Left lung (tissue), 10 donors: Measurements from ENCODE around the gene MS4A15. TPM values are rescaled to one million over a fixed set of nuclear protein-coding genes. Genes with fewer than 3 reads are reported as not detected.
"Not testable (repeated sequence)": the region's sequence is repeated elsewhere in the genome, so short reads cannot be mapped to it uniquely, and the experiment has no call there.

Experiments used
- ATAC-seq: fragments of 200-7000 bp; cut with Tn5 transposase; one replicate; pipeline ENCODE4 v1.9.1; 2020; ENCODE audit warnings: moderate library complexity
- DNase-seq, 4 donors: peaks; one replicate each; pipeline ENCODE4 v3.0.0-alpha.2; 2013 to 2020
- H3K27ac ChIP-seq, 2 donors: fragments of 200-600 bp; sonication (generic) in 1 of 2; one replicate each; pipeline versions ENCODE4 v1.5.0 to v1.8.0; 2020 to 2021
- H3K27me3 ChIP-seq, 2 donors: fragments of 200-600 bp; sonication (generic) in 1 of 2; one replicate each; pipeline versions ENCODE4 v1.5.0 to v1.8.0; 2020 to 2021
- H3K36me3 ChIP-seq, 2 donors: fragments of 200-600 bp; sonication (generic) in 1 of 2; one replicate each; pipeline versions ENCODE4 v1.5.0 to v1.8.0; 2020 to 2021
- H3K4me1 ChIP-seq, 2 donors: fragments of 200-600 bp; one replicate each; pipeline ENCODE4 v1.8.0; 2021
- H3K4me3 ChIP-seq, 2 donors: fragments of 200-600 bp; sonication (generic) in 1 of 2; one replicate each; pipeline versions ENCODE4 v1.5.0 to v1.8.0; 2020 to 2021; ENCODE audit warnings: mild to moderate bottlenecking in 1 of 2
- H3K9me3 ChIP-seq, 2 donors: fragments of 200-600 bp; sonication (generic) in 1 of 2; one replicate each; pipeline versions ENCODE4 v1.5.0 to v1.8.0; 2020 to 2021
- CTCF ChIP-seq, 2 donors: fragments of 200-600 bp; sonication (generic) in 1 of 2; IDR thresholded peaks; one replicate each; pipeline versions ENCODE4 v1.5.0 to v1.8.0; 2021; ENCODE audit warnings: antibody characterized with exemption in 2 of 2
- intact Hi-C, 2 donors: fragments of 100-400 bp; cut with DNase I; formaldehyde crosslinking; loops; one replicate each; pipeline versions ENCODE4 v1.11.2 to v1.14.2; 2022
- polyA plus RNA-seq, 6 donors: library from polyadenylated mRNA; unstranded; fragments of 120-200 nt; gene quantifications; one replicate each; pipeline ENCODE4 v1.2.1, GENCODE V29; 2013; ENCODE audit not compliant: insufficient read length in 6 of 6
- total RNA-seq, 2 donors: library from RNA; stranded (reverse); fragmentation: NEBNext Ultra II Directional; extraction: Animal tissue kit (Norgen Biotek cat#: 25700); gene quantifications; one replicate each; pipeline ENCODE4 v1.2.1, GENCODE V29; 2021
- donor health status: DM: no; HTN: yes; CAD: no.
- donor health status: DM: no; HTN: no; CAD: no.

Gene MS4A15
- total and polyA plus RNA-seq, 8 donors, result 8.7 to 13.4 TPM; not detected in 6

GRCh38 chr11:60748821-60749220 is 7.8 kb upstream of the MS4A15 start:
- no peak for TF ChIP-seq CTCF (IDR thresholded peaks at IDR 0.05)
- intact Hi-C loops, result no loop called here
- H3K27me3 ChIP-seq, result peaks cover 0 to 22% of the 10 kb centered on the region in 2 donors

GRCh38 chr11:60750911-60751310 is 5.8 kb upstream of the MS4A15 start:
- Histone ChIP-seq H3K4me3 (no peak overlapping the region), H3K27me3 (peaks cover 0 to 22% of the 10 kb centered on the region in 2 donors), H3K9me3 (no peaks in the 10 kb centered on the region), H3K36me3 (no peaks in the 10 kb centered on the region), H3K27ac (no peak overlapping the region), H3K4me1 (no peaks in the 10 kb centered on the region)
- ATAC-seq (no peak), DNase-seq (no peak)
- intact Hi-C loops, result no loop called here
- no peak for TF ChIP-seq CTCF (IDR thresholded peaks at IDR 0.05)

More at GRCh38 chr11:60748821-60749220, 7.8 kb upstream of the MS4A15 start:
- H3K9me3 ChIP-seq, result no peaks in the 10 kb centered on the region
- H3K36me3 ChIP-seq, result no peaks in the 10 kb centered on the region
- no peak overlapping the region for H3K4me3 ChIP-seq
- ATAC-seq (no peak), DNase-seq (no peak)
- H3K27ac ChIP-seq, result no peak overlapping the region
- H3K4me1 ChIP-seq, result no peaks in the 10 kb centered on the region

- H3K4me1 ChIP-seq, result no peaks in the 10 kb centered on the region
- H3K27ac ChIP-seq, result no peak overlapping the region
- no peak for TF ChIP-seq CTCF (IDR thresholded peaks at IDR 0.05)
- no peak for DNase-seq
- intact Hi-C loops, result no loop called here
- H3K9me3 ChIP-seq, result no peaks in the 10 kb centered on the region
- H3K36me3 ChIP-seq, result no peaks in the 10 kb centered on the region
- peaks cover 0 to 29% of the 10 kb centered on the region in 2 donors for H3K27me3 ChIP-seq
- no peak for ATAC-seq
- no peak overlapping the region for H3K4me3 ChIP-seq
These were observed 3.4 kb upstream of the MS4A15 start for GRCh38 chr11:60753309-60753708.

GRCh38 chr11:60754887-60755286 is 1.8 kb upstream of the MS4A15 start:
- no peaks in the 10 kb centered on the region for H3K4me1 ChIP-seq
- no peak overlapping the region for H3K4me3 ChIP-seq
- no peaks in the 10 kb centered on the region for H3K36me3 ChIP-seq
- DNase-seq (no peak), ATAC-seq (no peak)
- no peak overlapping the region for H3K27ac ChIP-seq
- peaks cover 0 to 26% of the 10 kb centered on the region in 2 donors for H3K27me3 ChIP-seq
- TF ChIP-seq CTCF (IDR thresholded peaks at IDR 0.05), result no peak
- intact Hi-C loops, result no loop called here
- no peaks in the 10 kb centered on the region for H3K9me3 ChIP-seq

- Histone ChIP-seq H3K36me3 (no peaks in the 10 kb centered on the region), H3K4me1 (peaks cover 0 to 2% of the 10 kb centered on the region in 2 donors), H3K9me3 (no peaks in the 10 kb centered on the region), H3K27ac (peak overlapping the region in 1 of 2 donors; percentile 23), H3K27me3 (peaks cover 0 to 27% of the 10 kb centered on the region in 2 donors), H3K4me3 (peak overlapping the region in 1 of 2 donors; percentile 9)
- no peak for TF ChIP-seq CTCF (IDR thresholded peaks at IDR 0.05)
- intact Hi-C loops, result no loop called here
- DNase-seq (no peak), ATAC-seq (no peak)
These were observed 649 bp downstream of the MS4A15 start for GRCh38 chr11:60757231-60757800.

GRCh38 chr11:60758671-60759070 is 2.0 kb downstream of the MS4A15 start:
- H3K4me3 ChIP-seq, H3K36me3 ChIP-seq, H3K9me3 ChIP-seq, H3K27ac ChIP-seq, H3K4me1 ChIP-seq, intact Hi-C loops, DNase-seq, ATAC-seq: not testable (repeated sequence)
- peaks cover 0 to 22% of the 10 kb centered on the region in 2 donors for H3K27me3 ChIP-seq

GRCh38 chr11:60759438-60760225 is 3.0 kb downstream of the MS4A15 start:
- DNase-seq, H3K4me1 ChIP-seq, ATAC-seq, H3K27ac ChIP-seq, intact Hi-C loops, H3K4me3 ChIP-seq, H3K36me3 ChIP-seq, H3K9me3 ChIP-seq: not testable (repeated sequence)
- peaks cover 0 to 24% of the 10 kb centered on the region in 2 donors for H3K27me3 ChIP-seq
